HG03571 (cell line): ENCODE results near the gene TNRC6A.

ENCODE experiments used
- ATAC-seq: cut with Tn5 transposase; IDR thresholded peaks from one replicate; pipeline ENCODE4 v1.9.1; 2021; ENCODE audit not compliant: unreplicated experiment

Gene TNRC6A

GRCh38 chr16:24755201-24755874 lies 25.9 kb downstream of the TNRC6A start:
- ATAC-seq, result no peak

DNA sequence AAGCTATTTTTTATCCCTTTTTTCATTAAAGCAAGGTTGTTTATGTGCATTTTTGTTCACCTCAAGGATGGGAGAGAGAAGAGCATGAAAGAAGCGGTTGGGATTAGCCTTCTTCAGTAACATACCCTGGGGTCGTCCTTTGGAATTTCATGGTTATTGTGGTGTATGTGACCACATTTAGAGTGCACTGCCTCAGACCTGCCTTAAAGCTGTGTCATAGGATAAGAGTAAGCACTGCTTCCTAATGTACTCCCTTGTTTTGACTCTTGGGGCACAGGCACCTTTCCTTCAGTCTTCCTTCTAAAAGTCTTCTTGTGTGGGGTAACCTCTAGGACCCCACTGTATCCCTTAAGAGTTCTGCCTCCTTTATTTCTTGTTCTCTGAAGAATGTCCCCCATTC lies 28.9 kb downstream of the TNRC6A start:
- ATAC-seq, result no peak

GRCh38 chr16:24759006-24759405 lies 29.6 kb downstream of the TNRC6A start:
- ATAC-seq, result no peak

DNA sequence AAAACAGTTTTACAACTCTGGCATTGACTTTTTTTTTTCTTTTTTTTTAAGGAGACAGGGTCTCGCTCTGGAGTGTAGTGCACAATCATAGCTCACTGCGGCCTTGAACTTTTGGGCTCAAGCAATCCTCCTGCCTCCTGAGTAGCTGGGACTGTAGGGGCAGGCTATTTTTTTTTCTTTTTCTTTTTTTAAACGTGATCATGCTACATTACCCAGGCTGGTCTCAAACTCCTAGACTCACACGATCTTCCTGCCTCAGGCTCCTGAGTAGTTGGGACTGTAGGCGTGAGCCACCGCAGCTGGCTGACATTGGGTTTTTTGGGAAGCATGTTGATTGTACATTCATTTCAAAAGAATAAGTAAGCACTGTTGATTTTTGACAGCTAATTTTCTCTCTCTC lies 32.1 kb downstream of the TNRC6A start:
- no peak for ATAC-seq

- no peak for ATAC-seq
Measured at GRCh38 chr16:24764916-24765315, 35.5 kb downstream of the TNRC6A start.

DNA sequence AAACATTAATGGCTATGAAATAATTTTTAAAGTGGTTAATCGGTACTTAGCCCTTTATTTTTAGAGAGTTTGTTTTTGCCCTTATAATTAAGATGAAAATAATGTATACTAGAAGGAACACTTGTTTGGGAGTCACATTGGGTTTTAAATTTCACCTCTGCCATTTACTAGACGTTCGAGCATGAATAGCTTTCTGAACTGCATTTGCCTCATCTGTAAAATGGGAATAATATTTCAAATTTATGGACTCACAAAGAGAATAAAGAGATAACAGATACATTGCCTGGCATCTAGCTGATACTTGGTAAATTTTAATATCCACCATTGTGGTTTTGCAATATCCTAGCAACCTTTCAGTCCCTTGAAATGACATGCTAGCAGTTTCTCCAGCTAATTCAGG lies 36.6 kb downstream of the TNRC6A start:
- no peak for ATAC-seq

GRCh38 chr16:24769806-24770205 lies 40.4 kb downstream of the TNRC6A start:
- no peak for ATAC-seq

- ATAC-seq, result no peak
Measured at GRCh38 chr16:24771132-24771778, 41.8 kb downstream of the TNRC6A start.

- ATAC-seq, result no peak
Measured at GRCh38 chr16:24771779-24772157, 42.3 kb downstream of the TNRC6A start.

GRCh38 chr16:24773771-24774427 lies 44.4 kb downstream of the TNRC6A start:
- ATAC-seq, result no peak

DNA sequence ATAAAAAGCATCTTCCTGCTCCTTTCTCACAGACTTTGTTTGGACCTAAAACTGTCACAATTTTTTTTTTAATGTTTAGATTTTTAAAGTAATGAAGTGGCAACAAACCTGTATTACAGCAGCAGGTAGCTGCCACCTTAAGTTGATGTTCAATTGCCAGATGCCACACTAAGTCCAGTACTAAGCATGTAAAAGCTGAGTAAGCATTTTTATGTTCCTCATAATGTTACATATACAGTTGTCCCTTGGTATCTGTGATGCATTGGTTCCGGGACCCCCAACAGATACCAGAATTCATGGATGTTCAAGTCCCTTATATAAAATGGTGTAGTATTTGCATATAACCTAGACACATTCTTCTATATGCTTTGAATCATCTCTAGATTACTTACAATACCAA lies 45.1 kb downstream of the TNRC6A start:
- ATAC-seq, result no peak

DNA sequence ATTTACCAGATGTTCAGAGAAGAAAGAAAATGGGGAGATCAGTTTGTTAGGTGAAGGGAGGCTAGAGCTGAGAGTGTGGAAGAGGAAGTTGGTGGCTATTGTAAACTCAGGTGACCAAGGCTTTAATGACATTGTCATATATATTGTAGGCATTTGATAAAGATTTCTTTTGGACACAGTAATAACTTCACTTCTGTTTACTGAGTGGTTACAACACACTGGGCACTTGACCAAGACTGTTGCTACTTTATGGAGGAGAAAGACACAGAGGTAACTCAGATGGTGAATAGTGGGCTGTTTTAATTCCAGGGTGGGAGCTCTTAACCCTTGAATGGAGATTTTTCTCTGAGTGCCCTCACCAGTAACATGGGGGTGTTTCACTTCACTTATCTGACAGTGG lies 46.0 kb downstream of the TNRC6A start:
- no peak for ATAC-seq

DNA sequence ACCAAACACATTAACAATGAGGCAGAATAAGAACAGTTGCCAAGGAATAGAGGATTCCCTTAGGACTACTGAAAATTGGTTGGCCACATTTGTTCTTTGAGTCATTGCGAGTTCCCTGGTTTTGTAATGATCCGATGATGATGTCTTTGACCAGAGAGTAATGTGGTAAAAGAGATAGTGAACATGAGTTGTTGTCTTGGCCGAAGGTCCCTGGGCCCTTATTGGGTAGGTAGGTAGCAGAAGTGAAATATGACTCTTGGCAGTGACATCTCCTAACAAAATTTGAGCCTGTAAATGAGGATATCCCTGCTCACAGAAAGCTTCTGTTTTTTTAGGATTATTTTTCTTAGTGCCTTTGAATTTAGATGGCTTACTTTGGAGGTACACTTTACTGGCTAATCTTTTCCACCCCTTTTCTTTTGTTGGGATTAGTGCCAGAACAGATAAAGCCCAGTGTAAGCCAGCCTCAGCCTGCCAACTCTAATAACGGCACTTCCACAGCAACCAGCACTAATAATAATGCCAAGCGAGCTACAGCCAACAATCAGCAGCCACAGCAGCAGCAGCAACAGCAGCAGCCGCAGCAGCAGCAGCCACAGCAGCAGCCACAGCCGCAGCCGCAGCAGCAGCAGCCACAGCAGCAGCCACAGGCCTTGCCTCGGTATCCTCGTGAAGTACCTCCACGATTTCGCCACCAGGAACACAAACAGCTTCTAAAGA lies 47.2 kb downstream of the TNRC6A start:
- ATAC-seq, result no peak

DNA sequence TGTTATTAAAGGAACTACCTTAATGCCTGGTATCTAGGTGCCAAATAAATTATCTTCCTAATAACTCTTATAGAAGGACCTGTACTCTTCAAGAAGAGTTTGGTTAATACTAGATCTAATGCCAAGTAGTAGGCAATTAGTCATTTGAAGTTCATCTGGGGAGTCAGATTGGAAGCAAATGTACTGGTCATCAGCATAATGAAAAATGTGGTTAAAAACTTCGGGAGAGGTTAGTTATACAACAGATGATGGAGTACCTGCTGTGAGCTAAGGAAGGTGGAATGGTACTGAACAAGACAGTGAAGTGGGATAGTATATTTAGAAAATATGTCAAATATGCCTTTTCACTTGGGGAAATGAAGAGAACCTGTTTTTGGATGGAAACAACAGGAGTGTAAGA lies 49.2 kb downstream of the TNRC6A start:
- ATAC-seq, result no peak

GRCh38 chr16:24781256-24781655 lies 51.8 kb downstream of the TNRC6A start:
- no peak for ATAC-seq

DNA sequence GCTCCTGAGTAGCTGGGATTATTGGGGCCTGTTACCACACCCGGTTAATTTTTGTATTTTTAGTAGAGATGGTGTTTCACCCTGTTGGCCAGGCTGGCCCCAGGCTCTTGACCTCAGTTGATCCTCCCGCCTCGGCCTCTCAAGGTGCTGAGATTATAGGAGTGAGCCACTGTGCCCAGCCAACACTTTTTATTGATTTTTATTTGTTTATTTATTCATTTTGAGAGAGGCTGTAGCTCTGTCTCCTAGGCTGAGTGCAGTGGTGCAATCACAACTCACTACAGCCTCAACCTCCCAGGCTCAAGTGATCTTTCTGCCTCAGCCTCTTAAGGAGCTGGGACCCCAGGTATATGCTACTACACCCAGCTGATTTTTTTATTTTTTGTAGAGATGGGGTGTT lies 54.7 kb downstream of the TNRC6A start:
- no peak for ATAC-seq

GRCh38 chr16:24789881-24790280 lies 60.4 kb downstream of the TNRC6A start:
- ATAC-seq, result no peak

DNA sequence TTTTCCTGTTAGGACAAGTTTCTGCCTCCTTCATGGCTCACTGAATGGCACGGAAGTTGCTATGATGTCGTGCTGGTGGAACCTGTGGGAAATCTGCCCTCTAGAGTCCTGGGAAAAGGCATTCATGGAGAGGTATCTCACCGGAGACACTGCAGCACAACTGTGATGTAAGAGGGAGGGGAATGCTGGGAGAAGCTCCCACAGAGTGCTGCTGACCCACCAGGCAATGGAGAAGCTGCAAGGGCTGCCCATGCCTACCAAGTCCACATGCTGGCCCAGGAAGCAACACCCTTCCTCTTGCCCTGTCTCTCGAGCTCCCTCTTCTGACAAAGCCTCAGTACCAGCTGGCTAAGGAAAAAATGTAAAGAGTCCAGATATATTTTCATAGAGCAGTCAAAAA lies 71.1 kb downstream of the TNRC6A start:
- ATAC-seq, result no peak

GRCh38 chr16:24801761-24802302 lies 72.4 kb downstream of the TNRC6A start:
- no peak for ATAC-seq

- no peak for ATAC-seq
Measured at GRCh38 chr16:24805484-24805883, 76.0 kb downstream of the TNRC6A start.

DNA sequence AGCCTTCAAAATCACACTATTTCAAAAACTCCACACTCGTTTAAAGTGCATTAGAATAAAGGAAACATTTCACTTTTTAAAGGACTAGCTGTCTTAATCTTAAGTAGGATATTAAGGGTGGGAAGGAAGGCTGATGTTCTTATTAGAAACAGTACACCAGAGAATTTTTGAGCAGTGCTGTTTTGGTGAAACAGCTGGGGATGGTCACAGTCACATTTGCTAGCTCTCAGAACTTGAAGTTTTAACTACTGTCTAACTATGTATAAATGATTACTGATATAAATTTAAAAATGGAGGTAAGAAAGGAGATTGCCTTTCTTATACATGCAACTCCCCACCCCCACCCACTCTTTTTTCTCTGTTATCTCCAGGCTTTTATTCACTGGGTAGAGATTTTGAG lies 77.8 kb downstream of the TNRC6A start:
- no peak for ATAC-seq
